Immature natural killer cell (primary cell): Measurements from ENCODE around the gene RNF103. TPM values are rescaled to one million over a fixed set of nuclear protein-coding genes. Genes with fewer than 3 reads are reported as not detected.
"Not testable (repeated sequence)": the region's sequence is repeated elsewhere in the genome, so short reads cannot be mapped to it uniquely, and the experiment has no call there.

Experiments
- DNase-seq, 3 donors: peaks; one replicate each; pipeline ENCODE4 v3.0.0; 2022; ENCODE audit warnings: mixed read lengths in 1 of 3
- H3K27ac Mint-ChIP-seq, 6 donors: one replicate each; pipeline ENCODE4 v1.8.0; 2020; ENCODE audit warnings: mixed read lengths in 6 of 6, mild to moderate bottlenecking in 5 of 6, inconsistent platforms in 4 of 6, moderate library complexity in 3 of 6
- H3K27me3 Mint-ChIP-seq, 3 donors: one replicate each; pipeline ENCODE4 v1.8.0; 2020 to 2021; ENCODE audit warnings: low read depth in 3 of 3, mild to moderate bottlenecking in 3 of 3, mixed read lengths in 3 of 3, moderate library complexity in 3 of 3, inconsistent platforms in 1 of 3
- H3K36me3 Mint-ChIP-seq, 3 donors: one replicate each; pipeline ENCODE4 v1.8.0; 2020; ENCODE audit warnings: mixed read lengths in 3 of 3, inconsistent platforms in 2 of 3, mild to moderate bottlenecking in 2 of 3
- H3K4me1 Mint-ChIP-seq, 2 donors: one replicate each; pipeline ENCODE4 v1.8.0; 2020; ENCODE audit warnings: inconsistent platforms in 2 of 2, mild to moderate bottlenecking in 2 of 2, mixed read lengths in 2 of 2, moderate library complexity in 1 of 2
- H3K4me3 Mint-ChIP-seq, 5 donors: one replicate each; pipeline ENCODE4 v1.8.0; 2020; ENCODE audit warnings: mild to moderate bottlenecking in 5 of 5, mixed read lengths in 5 of 5, inconsistent platforms in 3 of 5, moderate library complexity in 3 of 5
- H3K9me3 Mint-ChIP-seq, 6 donors: one replicate each; pipeline ENCODE4 v1.8.0; 2020; ENCODE audit warnings: mild to moderate bottlenecking in 6 of 6, mixed read lengths in 6 of 6, inconsistent platforms in 4 of 6, moderate library complexity in 3 of 6
- polyA plus RNA-seq, 3 donors: library from polyadenylated mRNA; unstranded; fragments of 300-500 nt; fragmentation: Illumina TruSeq; gene quantifications; one replicate each; pipeline ENCODE4 v1.2.3, GENCODE V29; 2021

The RNF103 gene, protein sequence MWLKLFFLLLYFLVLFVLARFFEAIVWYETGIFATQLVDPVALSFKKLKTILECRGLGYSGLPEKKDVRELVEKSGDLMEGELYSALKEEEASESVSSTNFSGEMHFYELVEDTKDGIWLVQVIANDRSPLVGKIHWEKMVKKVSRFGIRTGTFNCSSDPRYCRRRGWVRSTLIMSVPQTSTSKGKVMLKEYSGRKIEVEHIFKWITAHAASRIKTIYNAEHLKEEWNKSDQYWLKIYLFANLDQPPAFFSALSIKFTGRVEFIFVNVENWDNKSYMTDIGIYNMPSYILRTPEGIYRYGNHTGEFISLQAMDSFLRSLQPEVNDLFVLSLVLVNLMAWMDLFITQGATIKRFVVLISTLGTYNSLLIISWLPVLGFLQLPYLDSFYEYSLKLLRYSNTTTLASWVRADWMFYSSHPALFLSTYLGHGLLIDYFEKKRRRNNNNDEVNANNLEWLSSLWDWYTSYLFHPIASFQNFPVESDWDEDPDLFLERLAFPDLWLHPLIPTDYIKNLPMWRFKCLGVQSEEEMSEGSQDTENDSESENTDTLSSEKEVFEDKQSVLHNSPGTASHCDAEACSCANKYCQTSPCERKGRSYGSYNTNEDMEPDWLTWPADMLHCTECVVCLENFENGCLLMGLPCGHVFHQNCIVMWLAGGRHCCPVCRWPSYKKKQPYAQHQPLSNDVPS
- polyA plus RNA-seq: 1 to 10 TPM; 2.4 to 4.9 (median 2.8) TPM

DNA sequence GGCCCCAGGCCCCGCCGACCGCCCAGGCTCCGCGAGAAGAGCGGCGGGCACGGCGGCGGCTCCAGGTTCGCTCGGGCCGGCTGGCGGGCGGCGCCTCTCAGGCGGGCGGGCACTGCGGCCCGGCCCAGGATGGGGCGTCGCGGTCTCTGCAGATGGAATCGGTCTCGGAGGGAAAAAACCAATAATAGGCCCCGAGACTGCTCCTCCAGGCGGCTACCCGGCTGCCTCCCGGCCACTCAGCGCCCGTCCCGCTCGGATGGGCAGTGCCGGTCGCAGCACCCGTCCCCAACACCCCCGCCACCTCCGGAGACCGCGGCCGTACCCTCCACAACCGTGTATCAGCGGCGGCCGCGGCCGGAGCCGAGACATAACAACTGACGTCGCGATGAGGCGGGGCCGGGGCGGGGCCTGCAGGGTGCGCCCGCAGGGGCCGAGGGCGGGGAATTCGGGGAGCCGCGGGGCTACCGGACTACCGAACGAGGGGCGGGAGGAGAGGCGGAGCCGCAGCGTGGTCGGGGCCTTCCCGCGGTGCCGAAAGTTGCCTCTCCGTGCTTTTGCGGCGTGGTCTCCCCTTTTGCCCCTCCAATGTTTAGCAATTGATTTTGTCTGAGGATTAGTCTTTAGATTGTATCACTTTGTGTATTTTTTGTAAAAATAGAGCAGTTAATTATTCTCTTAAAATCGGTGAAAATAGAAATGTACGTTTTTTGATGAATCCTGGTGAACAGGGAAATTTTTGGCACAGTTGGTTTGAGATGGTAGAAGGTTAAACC, at the start of gene RNF103:
Gene RNF103, minus strand, starts transcription at position 372 of the 773 bp plus-strand sequence. CDS start 979 bp downstream, outside the sequence.
- peaks cover 24 to 44% of the 10 kb centered on the region in 2 donors for H3K4me1 Mint-ChIP-seq
- H3K4me3 Mint-ChIP-seq: peak within 1 kb of the TSS; percentile 92 to 95 (median 93)
- peaks cover 3 to 7% (median 6%) of the 10 kb centered on the region in 3 donors for H3K36me3 Mint-ChIP-seq
- peaks cover 6 to 17% (median 7%) of the 10 kb centered on the region in 3 donors for H3K27me3 Mint-ChIP-seq
- H3K27ac Mint-ChIP-seq: peak within 1 kb of the TSS; percentile 85 to 96 (median 94)
- H3K9me3 Mint-ChIP-seq: no peaks in the 10 kb centered on the region
- DNase-seq: peak; percentile 91 to 92 (median 91)

DNA sequence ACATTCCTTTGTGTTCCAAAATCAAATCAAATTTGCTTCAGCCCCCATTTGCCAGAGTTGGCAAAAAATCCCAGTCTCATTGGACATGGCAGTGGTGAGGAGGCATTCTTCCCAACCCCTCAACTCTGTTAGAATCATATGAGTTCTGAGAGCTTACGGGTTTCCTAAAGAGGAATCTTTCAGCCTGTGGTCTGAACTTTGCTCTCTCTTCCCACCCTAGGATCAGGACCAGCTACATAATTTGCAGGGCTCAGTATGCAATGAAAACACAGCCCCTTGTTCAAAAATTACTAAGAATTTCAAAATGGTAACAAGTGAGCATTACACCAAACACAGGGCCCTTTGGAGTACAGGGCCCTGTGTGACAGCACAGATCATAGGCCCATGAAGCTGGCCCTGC, 49.3 kb upstream of the RNF103 start:
- Mint-ChIP-seq H3K4me3 (no peak overlapping the region), H3K36me3 (no peaks in the 10 kb centered on the region), H3K27me3 (peaks cover 0 to 2% (median 0%) of the 10 kb centered on the region in 3 donors), H3K4me1 (no peaks in the 10 kb centered on the region), H3K27ac (no peak overlapping the region), H3K9me3 (peaks cover 0 to 3% (median 0%) of the 10 kb centered on the region in 6 donors)
- no peak for DNase-seq

DNA sequence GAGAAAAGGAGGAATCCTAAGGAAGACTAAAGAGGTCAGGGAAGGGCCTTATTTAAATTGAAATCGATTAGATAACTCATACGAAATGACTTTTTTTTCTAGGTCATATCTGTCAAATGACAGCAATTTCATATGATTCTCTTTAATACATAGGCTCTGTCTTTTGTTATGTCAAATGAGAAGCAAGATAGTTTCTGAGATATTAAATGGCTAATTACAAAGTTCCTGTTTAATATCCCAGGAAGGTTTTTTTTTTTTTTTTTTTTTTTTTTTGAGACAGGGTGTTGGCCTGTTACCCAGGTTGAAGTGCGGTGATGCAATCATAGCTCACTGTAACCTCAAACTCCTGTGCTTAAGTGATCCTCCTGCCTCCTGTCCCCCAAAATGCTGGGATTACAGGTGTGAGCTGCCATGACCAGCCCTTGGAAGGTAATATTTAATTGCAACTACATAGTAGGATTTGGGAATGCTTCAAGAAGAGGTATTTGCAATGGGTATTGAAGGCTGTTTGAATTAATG, 48.4 kb upstream of the RNF103 start:
- H3K36me3 Mint-ChIP-seq: no peaks in the 10 kb centered on the region
- no peak overlapping the region for H3K27ac Mint-ChIP-seq
- no peak for DNase-seq
- peaks cover 0 to 4% (median 0%) of the 10 kb centered on the region in 6 donors for H3K9me3 Mint-ChIP-seq
- no peak overlapping the region for H3K4me3 Mint-ChIP-seq
- peaks cover 0 to 2% (median 0%) of the 10 kb centered on the region in 3 donors for H3K27me3 Mint-ChIP-seq
- no peaks in the 10 kb centered on the region for H3K4me1 Mint-ChIP-seq

DNA sequence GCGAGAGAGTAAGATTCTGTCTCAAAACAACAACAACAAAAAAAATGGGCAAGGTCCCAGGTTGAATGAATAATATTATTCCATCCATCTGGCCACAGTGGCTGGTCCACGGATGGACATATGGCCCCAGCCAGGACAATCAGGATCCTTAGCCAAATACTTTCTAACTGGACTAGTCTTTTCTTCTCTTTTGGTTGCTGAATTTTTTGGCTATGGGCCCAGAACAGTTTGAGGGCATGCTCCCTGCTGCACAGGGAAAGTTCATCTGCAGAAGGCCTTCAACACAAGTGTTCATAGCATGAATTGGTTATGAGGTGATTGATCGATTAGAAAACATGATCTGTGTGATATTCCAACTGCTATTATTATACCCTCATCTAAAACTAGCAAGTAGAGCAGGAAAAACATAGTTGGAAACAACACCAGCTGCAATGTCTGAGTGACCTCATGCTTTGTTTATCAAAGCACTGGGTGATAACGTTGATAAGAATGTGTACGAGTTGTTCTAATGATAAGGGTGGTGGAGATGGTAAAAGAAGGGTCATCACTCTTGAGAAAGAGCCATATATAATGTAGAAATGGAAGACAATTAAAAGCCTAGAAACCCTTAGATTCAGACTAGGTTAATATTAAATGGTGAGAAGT, 47.8 kb upstream of the RNF103 start:
- Mint-ChIP-seq H3K4me1 (no peaks in the 10 kb centered on the region), H3K27ac (no peak overlapping the region), H3K4me3 (no peak overlapping the region), H3K36me3 (no peaks in the 10 kb centered on the region), H3K27me3 (peaks cover 0 to 4% (median 3%) of the 10 kb centered on the region in 3 donors), H3K9me3 (peaks cover 0 to 4% (median 0%) of the 10 kb centered on the region in 6 donors)
- DNase-seq: no peak

DNA sequence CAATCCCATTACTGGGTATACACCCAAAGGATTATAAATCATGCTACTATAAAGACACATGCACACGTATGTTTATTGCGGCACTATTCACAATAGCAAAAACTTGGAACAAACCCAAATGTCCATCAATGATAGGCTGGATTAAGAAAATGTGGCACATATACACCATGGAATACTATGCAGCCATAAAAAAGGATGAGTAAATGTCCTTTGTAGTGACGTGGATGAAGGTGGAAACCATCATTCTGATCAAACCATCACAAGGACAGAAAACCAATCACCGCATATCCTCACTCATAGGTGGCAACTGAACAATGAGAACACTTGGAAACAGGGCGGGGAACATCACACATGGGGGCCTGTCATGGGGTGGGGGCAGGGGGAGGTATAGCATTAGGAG, 45.7 kb upstream of the RNF103 start:
- not testable (repeated sequence) for H3K27me3 Mint-ChIP-seq, DNase-seq, H3K9me3 Mint-ChIP-seq, H3K36me3 Mint-ChIP-seq, H3K4me3 Mint-ChIP-seq, H3K4me1 Mint-ChIP-seq, H3K27ac Mint-ChIP-seq

DNA sequence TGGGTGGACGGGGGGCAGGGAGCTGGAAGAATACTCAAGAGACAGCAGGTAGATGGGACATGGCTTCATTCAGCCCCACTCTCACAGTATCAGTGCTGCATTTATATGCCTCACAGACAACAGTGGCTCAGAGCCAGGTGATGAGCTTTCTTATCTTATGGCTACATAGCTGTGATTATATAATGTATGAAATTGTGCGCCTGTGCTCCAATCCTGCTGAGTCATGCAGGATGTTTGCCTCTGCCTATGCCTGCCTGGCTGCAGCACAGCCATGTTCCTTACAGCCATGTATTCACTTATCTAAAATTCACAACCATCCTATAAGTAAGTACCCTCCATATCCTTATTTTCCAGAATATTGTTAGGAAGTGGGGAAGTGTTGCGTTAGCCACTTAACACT, 37.7 kb upstream of the RNF103 start:
- Mint-ChIP-seq H3K27me3 (peaks cover 0 to 3% (median 0%) of the 10 kb centered on the region in 3 donors), H3K27ac (no peak overlapping the region), H3K4me3 (no peak overlapping the region), H3K9me3 (peaks cover 0 to 6% (median 4%) of the 10 kb centered on the region in 6 donors), H3K36me3 (peaks cover 0 to 13% (median 0%) of the 10 kb centered on the region in 3 donors), H3K4me1 (no peaks in the 10 kb centered on the region)
- DNase-seq: no peak

DNA sequence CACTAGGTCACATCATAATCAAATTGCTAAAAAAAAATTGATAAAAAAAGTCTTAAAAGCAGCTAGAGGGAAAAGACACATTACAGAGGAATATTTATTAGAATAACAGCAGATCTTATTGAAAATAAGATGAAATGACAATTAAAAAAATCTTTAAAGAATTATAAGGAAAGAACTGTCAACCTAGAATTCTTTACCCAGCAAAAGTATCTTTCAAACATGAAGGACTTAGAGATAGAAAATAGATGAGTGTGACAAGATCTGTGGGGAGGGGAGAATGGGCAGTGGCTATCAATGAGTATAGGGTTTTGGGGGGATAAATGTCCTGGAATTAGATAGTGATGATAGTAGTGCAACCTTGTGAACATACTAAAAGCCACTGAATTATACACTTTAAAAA, 26.5 kb upstream of the RNF103 start:
- DNase-seq: no peak
- Mint-ChIP-seq H3K27me3 (peaks cover 0 to 7% (median 6%) of the 10 kb centered on the region in 3 donors), H3K27ac (no peak overlapping the region), H3K4me3 (no peak overlapping the region), H3K9me3 (peaks cover 10 to 21% (median 17%) of the 10 kb centered on the region in 6 donors), H3K36me3 (peaks cover 6 to 7% (median 7%) of the 10 kb centered on the region in 3 donors), H3K4me1 (no peaks in the 10 kb centered on the region)

DNA sequence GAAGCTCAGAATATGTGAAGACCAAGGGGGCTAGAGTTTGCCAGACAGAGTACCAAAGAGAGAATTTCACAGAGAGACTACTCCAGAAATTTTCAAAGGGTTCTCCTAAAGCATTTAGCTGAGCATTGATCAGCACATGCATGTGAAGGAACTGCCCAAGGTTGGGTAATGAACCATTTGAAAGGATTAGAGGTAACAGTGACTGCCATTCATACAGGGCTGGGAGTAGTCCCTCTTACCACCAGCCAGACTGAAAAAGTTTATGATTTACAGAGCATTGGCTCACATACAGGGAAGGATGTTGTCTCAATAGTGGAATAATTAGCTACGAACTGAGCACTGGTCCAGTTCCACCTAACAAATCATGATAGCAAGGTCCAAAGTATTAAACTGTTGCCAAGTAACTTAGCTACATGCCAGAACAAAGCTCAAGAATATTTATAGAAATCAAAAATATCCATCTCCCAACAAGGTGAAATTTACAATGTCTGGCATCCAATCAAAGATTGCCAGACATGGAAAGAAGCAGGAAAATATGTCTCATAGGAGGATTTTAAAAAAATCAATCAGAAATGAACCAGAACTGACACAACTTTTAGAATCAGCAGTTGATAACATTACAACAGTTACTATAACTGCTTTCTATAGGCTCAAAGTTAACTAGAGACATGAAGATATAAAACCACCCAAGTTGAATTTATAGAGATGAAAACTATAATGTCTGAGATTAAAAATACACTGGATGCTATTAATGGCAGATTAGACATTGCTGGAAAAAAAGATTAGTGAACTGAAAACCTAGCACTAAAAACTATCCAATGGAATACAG, 25.7 kb upstream of the RNF103 start:
- Mint-ChIP-seq H3K4me3 (no peak overlapping the region), H3K9me3 (peaks cover 10 to 21% (median 17%) of the 10 kb centered on the region in 6 donors), H3K27ac (no peak overlapping the region), H3K27me3 (peaks cover 0 to 7% (median 7%) of the 10 kb centered on the region in 3 donors), H3K36me3 (peaks cover 7 to 9% (median 7%) of the 10 kb centered on the region in 3 donors), H3K4me1 (no peaks in the 10 kb centered on the region)
- no peak for DNase-seq

DNA sequence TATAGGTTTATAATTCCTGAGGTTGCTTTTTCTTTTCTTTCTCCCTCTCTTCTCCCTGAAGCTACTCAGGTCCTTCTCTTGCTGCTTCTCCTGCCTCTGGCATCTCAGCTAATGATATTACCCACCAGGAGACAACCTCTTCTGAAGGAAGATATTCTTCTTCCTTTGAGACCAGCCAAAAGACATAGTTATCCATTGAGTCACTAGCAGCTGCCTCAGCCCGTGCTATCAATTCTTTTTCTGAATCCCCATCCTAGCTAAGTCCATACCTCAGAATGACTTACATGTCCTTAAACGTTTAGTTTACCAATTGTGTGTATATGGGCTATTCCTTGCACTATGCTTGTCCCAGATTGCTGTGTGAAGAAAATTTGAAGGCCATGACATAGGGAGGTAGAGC, 25.0 kb upstream of the RNF103 start:
- H3K36me3 Mint-ChIP-seq: peaks cover 7 to 9% (median 7%) of the 10 kb centered on the region in 3 donors
- peaks cover 10 to 21% (median 17%) of the 10 kb centered on the region in 6 donors for H3K9me3 Mint-ChIP-seq
- DNase-seq: no peak
- no peak overlapping the region for H3K4me3 Mint-ChIP-seq
- H3K27ac Mint-ChIP-seq: no peak overlapping the region
- peaks cover 0 to 10% (median 7%) of the 10 kb centered on the region in 3 donors for H3K27me3 Mint-ChIP-seq
- no peaks in the 10 kb centered on the region for H3K4me1 Mint-ChIP-seq

DNA sequence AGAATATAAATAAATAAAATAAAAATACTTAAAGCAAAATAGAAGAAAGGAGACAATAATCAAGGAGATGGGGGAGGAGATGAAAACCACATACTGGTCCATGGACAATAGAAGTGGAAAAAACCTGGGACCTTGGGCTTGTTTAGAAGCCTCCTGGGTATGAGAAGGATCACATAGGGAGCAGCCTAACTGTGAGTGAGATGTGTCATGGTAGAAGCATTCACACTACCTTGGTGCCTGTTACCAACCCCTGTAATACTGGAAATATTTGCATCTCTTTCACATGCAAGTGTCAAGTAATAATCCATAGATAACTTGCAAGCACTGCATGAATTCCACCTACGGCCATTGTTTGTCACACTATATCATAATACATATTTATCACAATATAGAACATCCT, 23.2 kb upstream of the RNF103 start:
- Mint-ChIP-seq H3K27me3 (peaks cover 0 to 10% (median 7%) of the 10 kb centered on the region in 3 donors), H3K27ac (no peak overlapping the region), H3K4me1 (no peaks in the 10 kb centered on the region), H3K36me3 (peaks cover 7 to 9% (median 7%) of the 10 kb centered on the region in 3 donors), H3K9me3 (peaks cover 10 to 21% (median 17%) of the 10 kb centered on the region in 6 donors), H3K4me3 (no peak overlapping the region)
- no peak for DNase-seq

DNA sequence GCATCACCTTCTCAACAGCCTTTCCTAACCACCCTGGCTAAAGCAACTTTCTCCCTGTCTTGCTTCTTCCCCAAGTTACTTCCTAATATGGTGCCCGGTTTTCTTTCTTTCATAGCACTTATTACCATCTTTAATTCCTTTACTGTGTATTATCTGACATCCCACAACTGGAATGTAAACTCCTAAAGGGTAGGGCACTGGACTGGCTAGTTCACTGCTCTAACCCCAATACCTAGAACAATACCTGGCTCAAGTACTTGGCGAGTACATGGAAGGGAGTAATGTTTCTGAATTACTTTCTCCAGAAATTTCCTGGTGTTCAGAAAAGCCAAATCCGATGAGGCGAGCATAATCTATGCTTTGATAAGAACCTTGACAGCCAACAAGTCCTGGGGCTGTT, 22.7 kb upstream of the RNF103 start:
- H3K4me1 Mint-ChIP-seq: no peaks in the 10 kb centered on the region
- peaks cover 7 to 9% (median 7%) of the 10 kb centered on the region in 3 donors for H3K36me3 Mint-ChIP-seq
- peaks cover 0 to 13% (median 5%) of the 10 kb centered on the region in 3 donors for H3K27me3 Mint-ChIP-seq
- H3K4me3 Mint-ChIP-seq: no peak overlapping the region
- DNase-seq: no peak
- H3K9me3 Mint-ChIP-seq: peaks cover 10 to 21% (median 17%) of the 10 kb centered on the region in 6 donors
- no peak overlapping the region for H3K27ac Mint-ChIP-seq

DNA sequence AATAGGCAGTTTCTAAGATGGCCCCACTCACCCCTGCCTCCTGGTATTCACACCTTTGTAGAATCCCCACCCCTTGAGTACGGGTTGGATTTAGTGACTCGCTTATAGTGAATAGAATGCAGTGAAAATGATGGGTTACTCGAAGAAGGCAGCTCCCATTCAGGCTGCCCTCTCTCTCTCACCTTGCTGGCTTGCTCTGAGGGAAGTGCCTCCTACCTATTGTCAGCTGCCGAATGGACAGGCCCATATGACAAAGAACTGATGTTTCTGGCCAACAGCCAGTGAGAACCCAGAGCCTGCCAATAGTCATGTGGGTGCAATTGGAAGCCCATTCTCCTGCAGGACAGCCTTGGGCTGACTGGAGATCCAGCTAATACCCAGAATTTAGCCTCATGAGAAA, 22.1 kb upstream of the RNF103 start:
- H3K27me3 Mint-ChIP-seq: peaks cover 0 to 13% (median 7%) of the 10 kb centered on the region in 3 donors
- no peak overlapping the region for H3K27ac Mint-ChIP-seq
- no peak overlapping the region for H3K4me3 Mint-ChIP-seq
- no peaks in the 10 kb centered on the region for H3K4me1 Mint-ChIP-seq
- no peak for DNase-seq
- H3K36me3 Mint-ChIP-seq: peaks cover 7 to 9% (median 7%) of the 10 kb centered on the region in 3 donors
- H3K9me3 Mint-ChIP-seq: peaks cover 10 to 23% (median 18%) of the 10 kb centered on the region in 6 donors
